Amniotic stem cell (primary cell): ENCODE measurements around the gene MYCBP2.
A peak's percentile ranks its signal among the peaks of the same experiment; 100 is the strongest.
"Not testable (repeated sequence)": the region's sequence is repeated elsewhere in the genome, so short reads cannot be mapped to it uniquely, and the experiment has no call there.

Source experiments
- DNase-seq: peaks from one replicate; lab custom pipeline; 2025; lab: John Stamatoyannopoulos, UW

MYCBP2 gene, protein sequence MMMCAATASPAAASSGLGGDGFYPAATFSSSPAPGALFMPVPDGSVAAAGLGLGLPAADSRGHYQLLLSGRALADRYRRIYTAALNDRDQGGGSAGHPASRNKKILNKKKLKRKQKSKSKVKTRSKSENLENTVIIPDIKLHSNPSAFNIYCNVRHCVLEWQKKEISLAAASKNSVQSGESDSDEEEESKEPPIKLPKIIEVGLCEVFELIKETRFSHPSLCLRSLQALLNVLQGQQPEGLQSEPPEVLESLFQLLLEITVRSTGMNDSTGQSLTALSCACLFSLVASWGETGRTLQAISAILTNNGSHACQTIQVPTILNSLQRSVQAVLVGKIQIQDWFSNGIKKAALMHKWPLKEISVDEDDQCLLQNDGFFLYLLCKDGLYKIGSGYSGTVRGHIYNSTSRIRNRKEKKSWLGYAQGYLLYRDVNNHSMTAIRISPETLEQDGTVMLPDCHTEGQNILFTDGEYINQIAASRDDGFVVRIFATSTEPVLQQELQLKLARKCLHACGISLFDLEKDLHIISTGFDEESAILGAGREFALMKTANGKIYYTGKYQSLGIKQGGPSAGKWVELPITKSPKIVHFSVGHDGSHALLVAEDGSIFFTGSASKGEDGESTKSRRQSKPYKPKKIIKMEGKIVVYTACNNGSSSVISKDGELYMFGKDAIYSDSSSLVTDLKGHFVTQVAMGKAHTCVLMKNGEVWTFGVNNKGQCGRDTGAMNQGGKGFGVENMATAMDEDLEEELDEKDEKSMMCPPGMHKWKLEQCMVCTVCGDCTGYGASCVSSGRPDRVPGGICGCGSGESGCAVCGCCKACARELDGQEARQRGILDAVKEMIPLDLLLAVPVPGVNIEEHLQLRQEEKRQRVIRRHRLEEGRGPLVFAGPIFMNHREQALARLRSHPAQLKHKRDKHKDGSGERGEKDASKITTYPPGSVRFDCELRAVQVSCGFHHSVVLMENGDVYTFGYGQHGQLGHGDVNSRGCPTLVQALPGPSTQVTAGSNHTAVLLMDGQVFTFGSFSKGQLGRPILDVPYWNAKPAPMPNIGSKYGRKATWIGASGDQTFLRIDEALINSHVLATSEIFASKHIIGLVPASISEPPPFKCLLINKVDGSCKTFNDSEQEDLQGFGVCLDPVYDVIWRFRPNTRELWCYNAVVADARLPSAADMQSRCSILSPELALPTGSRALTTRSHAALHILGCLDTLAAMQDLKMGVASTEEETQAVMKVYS (N-terminal part only)

DNA sequence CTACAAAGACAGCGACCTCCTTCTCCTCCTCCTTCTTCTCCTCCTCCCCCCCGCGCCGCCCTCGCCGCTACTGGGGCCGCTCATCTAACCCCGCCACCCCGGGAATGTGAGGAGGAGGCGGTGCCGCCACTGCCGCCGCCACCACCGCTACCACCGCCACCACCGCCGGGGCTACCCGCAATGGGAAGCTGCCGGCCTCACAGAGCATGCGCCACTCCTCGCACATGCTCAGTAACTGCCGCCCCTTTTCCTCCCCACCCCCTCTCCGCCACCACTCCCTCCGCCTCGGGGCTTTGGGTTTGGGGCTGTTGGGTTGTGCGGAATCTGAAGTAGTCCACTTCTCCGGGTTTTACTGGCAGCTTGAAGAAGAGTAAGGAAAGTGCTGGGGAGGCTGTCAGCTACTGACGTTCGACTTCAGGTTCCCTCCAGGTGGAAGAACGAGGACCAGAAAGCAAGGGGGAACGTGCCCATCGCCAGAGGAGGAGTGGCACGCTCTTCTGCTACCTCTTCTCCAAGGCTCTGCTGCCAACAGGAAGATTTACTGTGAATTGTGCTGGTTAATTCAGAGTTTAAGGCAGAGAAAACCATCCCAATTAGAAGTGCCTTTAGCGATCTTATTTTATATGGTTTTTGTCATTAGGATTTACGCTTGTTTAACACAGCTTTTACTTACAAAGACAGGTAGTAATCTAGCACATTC, at the start of gene MYCBP2:
MYCBP2 (minus strand) TSS at position 190 of the 700 bp plus-strand sequence. CDS start 319 bp downstream, outside the sequence.
- DNase-seq: peak; percentile 96

- DNase-seq: no peak
These were observed 48.7 kb upstream of the MYCBP2 start for GRCh38 chr13:77375560-77376108.

GRCh38 chr13:77374786-77375185, 47.9 kb upstream of the MYCBP2 start:
- no peak for DNase-seq

DNA sequence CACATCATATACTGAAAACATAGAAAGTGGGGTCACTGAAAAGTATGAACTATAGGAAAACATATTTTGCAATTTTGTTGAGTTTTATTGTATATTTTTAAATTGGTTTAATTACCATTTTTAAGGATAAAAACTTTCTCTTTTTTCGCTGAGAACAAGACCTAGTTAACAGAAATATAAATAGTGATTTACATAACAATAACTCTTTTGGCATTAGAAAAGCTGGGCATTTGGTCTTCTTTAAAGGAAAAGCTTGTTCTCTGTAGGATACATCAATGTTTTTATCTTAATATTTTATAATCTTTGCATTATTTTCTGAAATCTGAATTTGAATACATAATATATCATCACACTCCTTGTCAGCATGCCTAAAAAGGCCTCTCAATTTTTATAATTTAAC, 47.4 kb upstream of the MYCBP2 start:
- DNase-seq: no peak

- DNase-seq: no peak
These were observed 46.6 kb upstream of the MYCBP2 start for GRCh38 chr13:77373502-77373901.

- DNase-seq: no peak
These were observed 45.4 kb upstream of the MYCBP2 start for GRCh38 chr13:77372275-77372674.

DNA sequence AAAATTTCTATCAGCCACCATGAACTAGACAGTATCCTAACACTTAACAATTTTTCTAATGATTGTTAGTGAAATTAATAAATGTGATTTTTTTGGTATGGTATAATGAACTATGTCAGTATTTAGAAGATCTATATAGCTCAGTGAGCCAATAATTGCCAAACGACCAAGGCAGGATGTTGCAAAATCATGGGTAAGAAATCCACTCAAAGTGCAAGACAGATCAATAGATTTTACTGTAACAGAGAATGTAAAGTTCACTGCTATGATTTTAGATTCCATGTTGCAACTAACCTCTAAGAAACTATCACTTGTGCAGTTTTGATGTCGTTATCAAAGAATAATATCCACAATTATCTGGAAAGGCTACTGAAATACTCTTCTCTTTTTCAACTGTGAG, 44.0 kb upstream of the MYCBP2 start:
- no peak for DNase-seq

DNA sequence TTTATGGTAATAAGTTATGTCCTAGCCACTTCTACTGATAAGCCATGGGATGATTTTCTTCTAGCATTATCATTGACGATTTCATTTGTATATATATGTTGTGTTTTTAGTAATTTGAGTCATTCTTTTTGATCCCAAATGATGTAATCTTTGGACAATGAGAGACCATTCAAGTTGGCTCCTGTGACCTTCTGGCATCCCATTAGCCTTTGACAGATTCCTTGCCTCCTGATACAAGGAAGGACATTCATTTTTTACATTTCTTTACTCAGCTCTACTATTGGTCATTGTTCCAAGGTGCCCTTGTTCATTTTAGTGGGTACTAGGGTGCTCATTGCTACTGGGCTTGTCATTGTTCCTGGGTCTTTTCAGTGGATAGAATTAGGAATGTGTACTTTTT, 35.3 kb upstream of the MYCBP2 start:
- DNase-seq: no peak

- DNase-seq: no peak
These were observed 33.3 kb upstream of the MYCBP2 start for GRCh38 chr13:77360032-77360685.

GRCh38 chr13:77359171-77359570, 32.3 kb upstream of the MYCBP2 start:
- DNase-seq: no peak

GRCh38 chr13:77358001-77358400, 31.1 kb upstream of the MYCBP2 start:
- no peak for DNase-seq

DNA sequence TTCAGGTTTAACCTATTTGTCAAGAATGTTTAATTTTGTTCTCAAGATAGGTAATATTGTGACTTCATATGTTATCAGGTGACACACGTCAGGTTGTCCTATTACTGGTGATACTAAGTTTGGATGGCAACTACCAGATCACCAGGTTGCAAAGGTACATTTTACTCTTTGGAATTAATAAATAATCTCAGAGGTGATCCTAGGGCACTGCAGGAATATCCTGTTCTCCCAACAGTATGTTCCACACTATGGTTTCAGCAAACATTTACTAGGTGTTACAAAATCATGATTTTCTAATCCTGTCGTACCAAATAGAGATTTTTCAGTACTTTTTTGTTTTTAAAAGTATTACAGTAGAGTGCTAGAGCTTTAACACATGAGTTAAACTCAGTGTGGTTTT, 29.3 kb upstream of the MYCBP2 start:
- no peak for DNase-seq

- DNase-seq: no peak
These were observed 27.1 kb upstream of the MYCBP2 start for GRCh38 chr13:77353995-77354394.

GRCh38 chr13:77351315-77351714, 24.4 kb upstream of the MYCBP2 start:
- DNase-seq: no peak

GRCh38 chr13:77350811-77351210, 23.9 kb upstream of the MYCBP2 start:
- DNase-seq: no peak

GRCh38 chr13:77349365-77349764, 22.5 kb upstream of the MYCBP2 start:
- no peak for DNase-seq

- DNase-seq: not testable (repeated sequence)
These were observed 20.5 kb upstream of the MYCBP2 start for GRCh38 chr13:77347351-77347750.

- no peak for DNase-seq
These were observed 18.4 kb upstream of the MYCBP2 start for GRCh38 chr13:77345150-77345780.

DNA sequence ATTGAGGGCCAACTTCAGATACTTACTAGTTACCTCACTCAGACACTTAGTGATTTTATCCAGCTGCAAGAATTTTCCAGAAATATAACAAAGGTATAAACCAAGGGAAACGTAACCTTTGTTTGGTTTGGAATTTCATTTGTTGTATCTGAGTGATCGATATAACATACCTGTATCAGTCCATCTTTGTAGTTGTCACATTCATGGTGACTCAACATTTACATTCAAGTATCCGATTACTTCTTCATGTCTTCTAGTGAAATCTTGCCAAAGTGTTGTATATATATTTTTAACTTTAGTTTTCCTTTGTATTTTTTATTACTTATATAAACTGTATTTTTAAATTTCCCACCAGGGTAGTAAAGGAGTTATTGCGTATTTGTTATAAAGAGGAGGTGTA, 16.9 kb upstream of the MYCBP2 start:
- DNase-seq: no peak

- no peak for DNase-seq
These were observed 12.5 kb upstream of the MYCBP2 start for GRCh38 chr13:77339408-77339807.
